ENCODE data around the gene CHCHD3. TPM values are rescaled to one million over a fixed set of nuclear protein-coding genes. Genes with fewer than 3 reads are reported as not detected.

CHCHD3 gene
- total RNA-seq, 2 experiments from 2014 or later, result 21.6 to 21.7 TPM

DNA sequence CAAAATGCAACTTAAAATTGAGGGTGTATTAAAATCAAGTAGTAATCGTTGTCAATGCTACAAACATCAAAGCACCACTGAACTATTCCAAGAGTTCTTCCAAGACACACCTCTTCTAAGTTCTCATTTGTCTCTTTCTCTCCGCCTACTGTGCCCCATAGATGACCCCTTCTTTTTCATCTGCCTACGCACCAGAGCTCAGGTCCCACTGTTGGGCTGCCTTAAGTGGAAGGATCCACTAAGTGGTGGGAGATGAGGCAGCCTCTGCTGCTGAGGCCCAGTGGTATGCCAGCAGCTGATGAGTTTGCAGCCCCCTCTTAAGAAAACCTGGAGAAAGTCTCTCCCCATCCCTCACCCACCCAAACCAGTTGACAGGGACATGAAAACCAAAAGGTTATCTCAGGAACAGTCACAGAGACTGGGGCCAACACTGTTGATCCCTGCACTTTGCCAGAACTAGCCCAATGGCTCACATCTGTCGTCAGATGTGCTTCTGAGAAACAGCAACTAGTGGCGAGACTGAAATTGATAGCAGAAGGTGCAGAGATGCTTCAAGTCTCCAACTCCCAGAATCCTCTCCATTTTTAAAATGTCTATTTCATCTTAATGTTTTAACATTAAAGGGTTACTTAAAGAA, 88.4 kb downstream of the CHCHD3 start:
- POLR2A ChIA-PET, result interaction anchor here (0.6 kb wide), 1 partner anchor 222 kb away, joined by 3 read pairs; no protein-coding TSS in a partner anchor
- Histone ChIP-seq H3K27me3 (ENCODE audit: control insufficient read depth in 1 of 2, insufficient read depth in 2 of 2, low read length in 2 of 2) (no peaks in the 10 kb centered on the region), H3K36me3 (ENCODE audit: insufficient read depth, low read length) (no peaks in the 10 kb centered on the region), H3K9me3 (ENCODE audit: control insufficient read depth in 1 of 2, insufficient read depth in 1 of 2, low read length in 2 of 2) (no peaks in the 10 kb centered on the region), H3K27ac (ENCODE audit: low read depth in 1 of 2, low read length in 2 of 2) (no peak overlapping the region), H3K4me1 (ENCODE audit: insufficient read depth, low read length) (no peaks in the 10 kb centered on the region), H3K4me3 (ENCODE audit: low read length) (no peak overlapping the region)
- no peaks in the 10 kb centered on the region for H3K9me3 Mint-ChIP-seq
- H3K36me3 Mint-ChIP-seq (ENCODE audit: low read depth), result no peaks in the 10 kb centered on the region
- CTCF ChIA-PET, result no interaction called here
- H3K27me3 Mint-ChIP-seq, result no peaks in the 10 kb centered on the region
- DNase-seq, result no peak
- TF ChIP-seq, protein P1, sequence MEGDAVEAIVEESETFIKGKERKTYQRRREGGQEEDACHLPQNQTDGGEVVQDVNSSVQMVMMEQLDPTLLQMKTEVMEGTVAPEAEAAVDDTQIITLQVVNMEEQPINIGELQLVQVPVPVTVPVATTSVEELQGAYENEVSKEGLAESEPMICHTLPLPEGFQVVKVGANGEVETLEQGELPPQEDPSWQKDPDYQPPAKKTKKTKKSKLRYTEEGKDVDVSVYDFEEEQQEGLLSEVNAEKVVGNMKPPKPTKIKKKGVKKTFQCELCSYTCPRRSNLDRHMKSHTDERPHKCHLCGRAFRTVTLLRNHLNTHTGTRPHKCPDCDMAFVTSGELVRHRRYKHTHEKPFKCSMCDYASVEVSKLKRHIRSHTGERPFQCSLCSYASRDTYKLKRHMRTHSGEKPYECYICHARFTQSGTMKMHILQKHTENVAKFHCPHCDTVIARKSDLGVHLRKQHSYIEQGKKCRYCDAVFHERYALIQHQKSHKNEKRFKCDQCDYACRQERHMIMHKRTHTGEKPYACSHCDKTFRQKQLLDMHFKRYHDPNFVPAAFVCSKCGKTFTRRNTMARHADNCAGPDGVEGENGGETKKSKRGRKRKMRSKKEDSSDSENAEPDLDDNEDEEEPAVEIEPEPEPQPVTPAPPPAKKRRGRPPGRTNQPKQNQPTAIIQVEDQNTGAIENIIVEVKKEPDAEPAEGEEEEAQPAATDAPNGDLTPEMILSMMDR (IDR thresholded peaks at IDR 0.05), result no peak
- intact Hi-C loops (cut with DNase I, micrococcal nuclease), result no loop called here
- no peak for ATAC-seq (ENCODE audit: poor library complexity)
- H3K27ac Mint-ChIP-seq, result no peak overlapping the region
- H3K4me1 Mint-ChIP-seq (ENCODE audit: low read depth), result peaks cover 38% of the 10 kb centered on the region
- no peak overlapping the region for H3K4me3 Mint-ChIP-seq

DNA sequence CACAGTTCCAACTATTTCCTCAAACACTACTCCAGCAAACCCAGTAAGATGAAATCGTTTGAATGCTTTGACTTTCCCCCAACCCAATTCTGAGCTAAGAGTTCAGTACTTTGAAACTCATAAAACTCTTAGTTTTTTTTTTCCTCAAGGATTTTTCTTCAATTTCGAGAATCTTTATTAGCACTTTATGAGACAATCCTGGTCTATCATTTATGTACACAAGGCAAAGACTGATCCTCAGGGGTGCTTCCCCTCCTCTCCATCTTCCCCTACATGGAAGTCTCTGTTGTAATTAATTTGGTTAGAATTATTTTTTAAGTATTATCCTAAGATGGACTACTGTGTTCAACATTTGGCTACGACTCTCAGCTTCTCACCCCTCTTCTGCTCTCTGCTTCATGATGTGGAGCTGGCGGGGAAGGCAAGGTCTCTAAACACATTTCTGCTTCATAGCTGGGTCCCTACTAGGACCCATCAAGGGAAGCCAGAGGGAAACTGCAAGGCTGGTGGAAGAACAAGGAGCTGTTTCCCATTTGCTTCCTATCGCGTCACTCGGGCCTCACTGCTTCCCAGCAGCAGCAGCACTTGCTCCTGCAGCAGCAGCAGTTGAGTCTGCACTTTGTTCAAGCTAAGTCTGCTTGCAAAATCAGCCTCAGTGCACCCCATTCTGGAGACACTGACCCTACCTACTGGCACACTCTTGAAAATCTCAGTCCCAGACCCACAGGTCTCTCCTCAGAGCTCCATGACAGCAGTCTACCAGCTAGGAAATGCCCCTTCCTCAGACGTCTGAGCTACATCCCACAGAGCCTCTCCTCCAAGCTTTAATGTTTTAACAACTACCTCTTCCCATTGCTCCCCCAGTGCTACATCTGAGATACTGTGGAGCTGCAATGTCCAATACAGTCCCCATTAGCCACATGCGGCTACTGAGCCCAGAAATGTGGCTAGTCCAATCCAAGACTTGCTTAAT, 90.0 kb downstream of the CHCHD3 start:
- H3K27me3 Mint-ChIP-seq, result no peaks in the 10 kb centered on the region
- peaks cover 35% of the 10 kb centered on the region for H3K4me1 Mint-ChIP-seq (ENCODE audit: low read depth)
- no peak overlapping the region for H3K4me3 ChIP-seq (ENCODE audit: low read length)
- no peaks in the 10 kb centered on the region for H3K4me1 ChIP-seq (ENCODE audit: insufficient read depth, low read length)
- H3K27ac Mint-ChIP-seq, result no peak overlapping the region
- no peaks in the 10 kb centered on the region for H3K9me3 ChIP-seq (ENCODE audit: control insufficient read depth in 1 of 2, insufficient read depth in 1 of 2, low read length in 2 of 2)
- POLR2A ChIA-PET, result no interaction called here
- no peaks in the 10 kb centered on the region for H3K36me3 ChIP-seq (ENCODE audit: insufficient read depth, low read length)
- intact Hi-C loops (cut with DNase I, micrococcal nuclease), result no loop called here
- DNase-seq (no peak), ATAC-seq (ENCODE audit: poor library complexity) (no peak)
- peaks cover 4% of the 10 kb centered on the region for H3K9me3 Mint-ChIP-seq
- H3K4me3 Mint-ChIP-seq, result no peak overlapping the region
- TF ChIP-seq, protein P1 (IDR thresholded peaks at IDR 0.05), result no peak
- H3K27ac ChIP-seq (ENCODE audit: low read depth in 1 of 2, low read length in 2 of 2), result no peak overlapping the region
- H3K27me3 ChIP-seq (ENCODE audit: control insufficient read depth in 1 of 2, insufficient read depth in 2 of 2, low read length in 2 of 2), result no peaks in the 10 kb centered on the region
- peaks cover 7% of the 10 kb centered on the region for H3K36me3 Mint-ChIP-seq (ENCODE audit: low read depth)
- CTCF ChIA-PET, result interaction anchor here (1.4 kb wide), 1 partner anchor 19 kb away, joined by 4 read pairs; no protein-coding TSS in a partner anchor

DNA sequence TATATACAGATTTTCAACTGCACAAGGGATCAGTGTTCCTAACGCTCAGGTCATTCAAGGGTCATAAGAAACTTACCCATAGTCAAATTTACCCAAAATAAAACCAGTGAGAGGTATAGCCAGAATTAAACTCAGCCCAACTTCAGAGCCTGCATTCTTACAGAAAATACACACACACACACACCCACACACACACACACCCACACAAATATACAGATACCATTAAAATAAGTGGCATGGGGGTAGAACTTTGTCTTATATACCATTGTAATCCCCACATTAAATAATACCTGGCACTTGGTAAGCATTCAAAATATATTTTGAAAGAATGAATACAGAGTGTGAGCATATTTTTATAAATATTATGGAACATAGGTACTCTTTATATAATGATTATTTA, 93.8 kb downstream of the CHCHD3 start:
- CTCF ChIA-PET, result no interaction called here
- Histone ChIP-seq H3K27ac (ENCODE audit: low read depth in 1 of 2, low read length in 2 of 2) (no peak overlapping the region), H3K9me3 (ENCODE audit: control insufficient read depth in 1 of 2, insufficient read depth in 1 of 2, low read length in 2 of 2) (no peaks in the 10 kb centered on the region), H3K4me1 (ENCODE audit: insufficient read depth, low read length) (no peaks in the 10 kb centered on the region), H3K36me3 (ENCODE audit: insufficient read depth, low read length) (no peaks in the 10 kb centered on the region), H3K4me3 (ENCODE audit: low read length) (no peak overlapping the region), H3K27me3 (ENCODE audit: control insufficient read depth in 1 of 2, insufficient read depth in 2 of 2, low read length in 2 of 2) (no peaks in the 10 kb centered on the region)
- no peak overlapping the region for H3K4me3 Mint-ChIP-seq
- intact Hi-C loops (cut with DNase I, micrococcal nuclease), result no loop called here
- POLR2A ChIA-PET, result no interaction called here
- ATAC-seq (ENCODE audit: poor library complexity) (no peak), DNase-seq (no peak)
- TF ChIP-seq, protein P1 (IDR thresholded peaks at IDR 0.05), result no peak
- H3K9me3 Mint-ChIP-seq, result peaks cover 4% of the 10 kb centered on the region
- H3K27me3 Mint-ChIP-seq, result no peaks in the 10 kb centered on the region
- H3K4me1 Mint-ChIP-seq (ENCODE audit: low read depth), result peaks cover 10% of the 10 kb centered on the region
- peaks cover 13% of the 10 kb centered on the region for H3K36me3 Mint-ChIP-seq (ENCODE audit: low read depth)
- H3K27ac Mint-ChIP-seq, result no peak overlapping the region
